NT2/D1 (cell line): Measurements from ENCODE around the gene TAPBPL.

ENCODE experiments used
- YY1 ChIP-seq: IDR thresholded peaks from 2 replicates; pipeline ENCODE4 v1.6.1; 2011; ENCODE audit not compliant: insufficient read length, insufficient read depth
- ZNF274 ChIP-seq: IDR thresholded peaks from 2 replicates; pipeline ENCODE4 v1.6.1; 2011; ENCODE audit warnings: mild to moderate bottlenecking, low read depth, low read length

- TF ChIP-seq YY1 (no peak), ZNF274 (no peak)
These were observed 24.6 kb downstream of the TAPBPL start for GRCh38 chr12:6476489-6476888.
